IMR-90 (cell line): Measurements from ENCODE around the gene CRB1. TPM values are rescaled to one million over a fixed set of nuclear protein-coding genes. Genes with fewer than 3 reads are reported as not detected.

Experiments used
- ATAC-seq: fragments of 200-7000 bp; cut with Tn5 transposase; 2 replicates; pipeline ENCODE4 v1.9.1; 2020; ENCODE audit warnings: low read depth, mild to moderate bottlenecking, moderate library complexity
- BruUV-seq: library from RNA; stranded (reverse); fragments of 400-500 nt; replicated peaks from 2 replicates; lab custom pipeline; 2021; lab: Mats Ljungman, UMichigan
- CTCF ChIA-PET: fragments of 300-600 bp; formaldehyde crosslinking; extraction: SDS; loops from one replicate; lab custom pipeline; 2021; ENCODE audit warnings: antibody characterized with exemption; lab: Yijun Ruan, JAX
- POLR2A ChIA-PET: fragments of 300-600 bp; sonication (Branson Sonifier 250); formaldehyde crosslinking; loops from one replicate; lab custom pipeline; 2022; ENCODE audit warnings: antibody characterized with exemption; ENCODE audit not compliant: unreplicated experiment; lab: Charles Lee
- DNase-seq: peaks from one replicate; pipeline ENCODE4 v3.0.0; 2013
- H2AFZ ChIP-seq: replicated peaks from 2 replicates; pipeline ENCODE3; 2013; ENCODE audit warnings: low read length, mild to moderate bottlenecking; ENCODE audit not compliant: poor library complexity
- H2AK5ac ChIP-seq: 2 replicates; pipeline ENCODE4 v1.6.1; 2013; ENCODE audit warnings: low read depth, low read length, inconsistent platforms
- H2AK9ac ChIP-seq: replicated peaks from 2 replicates; pipeline ENCODE3; 2013; ENCODE audit warnings: mild to moderate bottlenecking, low read depth, low read length, moderate library complexity; ENCODE audit not compliant: poor library complexity
- H2BK120ac ChIP-seq: 2 replicates; pipeline ENCODE4 v1.6.1; 2013; ENCODE audit warnings: low read depth, low read length, inconsistent platforms
- H2BK15ac ChIP-seq: 3 replicates; pipeline ENCODE4 v1.6.1; 2013; ENCODE audit warnings: low read depth, low read length, inconsistent platforms
- H2BK20ac ChIP-seq: 2 replicates; pipeline ENCODE4 v1.6.1; 2013; ENCODE audit warnings: low read depth, mild to moderate bottlenecking, inconsistent platforms, low read length, moderate library complexity
- H2BK5ac ChIP-seq: 2 replicates; pipeline ENCODE4 v1.6.1; 2013; ENCODE audit warnings: mild to moderate bottlenecking, low read depth, low read length, inconsistent platforms; ENCODE audit not compliant: poor library complexity, severe bottlenecking
- H3K14ac ChIP-seq: replicated peaks from 2 replicates; pipeline ENCODE4 v1.6.1; 2013; ENCODE audit warnings: low read depth, low read length, inconsistent platforms
- H3K18ac ChIP-seq: 2 replicates; pipeline ENCODE4 v1.6.1; 2013; ENCODE audit warnings: low read depth, low read length, control low read depth
- H3K23ac ChIP-seq: 2 replicates; pipeline ENCODE4 v1.6.1; 2013; ENCODE audit warnings: low read depth, low read length, inconsistent platforms
- H3K27ac ChIP-seq: 2 replicates; pipeline ENCODE4 v1.5.1; 2013; ENCODE audit warnings: mild to moderate bottlenecking, control low read depth, low read length; ENCODE audit not compliant: insufficient read depth
- H3K27me3 ChIP-seq: 2 replicates; pipeline ENCODE4 v1.6.1; 2013; ENCODE audit warnings: low read length; ENCODE audit not compliant: control insufficient read depth, insufficient read depth
- H3K36me3 ChIP-seq: 2 replicates; pipeline ENCODE4 v1.6.1; 2013; ENCODE audit warnings: low read length, mixed read lengths; ENCODE audit not compliant: control insufficient read depth, insufficient read depth
- H3K4ac ChIP-seq: 2 replicates; pipeline ENCODE4 v1.6.1; 2013; ENCODE audit warnings: low read depth, low read length, inconsistent platforms
- H3K4me1 ChIP-seq: 2 replicates; pipeline ENCODE4 v1.6.1; 2013; ENCODE audit warnings: low read length, mixed read lengths; ENCODE audit not compliant: control insufficient read depth, insufficient read depth
- H3K4me2 ChIP-seq: 2 replicates; pipeline ENCODE4 v1.6.1; 2013; ENCODE audit warnings: low read depth, mild to moderate bottlenecking, control low read depth, low read length, moderate library complexity
- H3K4me3 ChIP-seq: 2 replicates; pipeline ENCODE4 v1.5.1; 2013; ENCODE audit warnings: low read depth, mild to moderate bottlenecking, control low read depth, low read length, moderate library complexity; ENCODE audit not compliant: insufficient read depth
- H3K56ac ChIP-seq: 2 replicates; pipeline ENCODE4 v1.6.1; 2013; ENCODE audit warnings: low read length, inconsistent platforms; ENCODE audit not compliant: insufficient read depth; ENCODE audit errors: extremely low read depth
- H3K79me1 ChIP-seq, 2 experiments: 2 replicates each; pipeline ENCODE4 v1.6.1; 2013; ENCODE audit warnings: low read length in 2 of 2, inconsistent platforms in 1 of 2, low read depth in 1 of 2
- H3K9ac ChIP-seq: 2 replicates; pipeline ENCODE4 v1.6.1; 2013; ENCODE audit warnings: low read depth, low read length, control low read depth
- H3K9me1 ChIP-seq: 2 replicates; pipeline ENCODE4 v1.6.1; 2013; ENCODE audit warnings: low read length, inconsistent platforms; ENCODE audit not compliant: insufficient read depth
- H3K9me3 ChIP-seq: 2 replicates; pipeline ENCODE4 v1.6.1; 2013; ENCODE audit warnings: low read length; ENCODE audit not compliant: control insufficient read depth, insufficient read depth
- H4K20me1 ChIP-seq: 2 replicates; pipeline ENCODE4 v1.6.1; 2013; ENCODE audit warnings: low read length, inconsistent platforms; ENCODE audit not compliant: insufficient read depth
- H4K5ac ChIP-seq: 2 replicates; pipeline ENCODE4 v1.6.1; 2013; ENCODE audit warnings: mild to moderate bottlenecking, low read depth, low read length, control low read depth
- H4K8ac ChIP-seq, 2 experiments: 2 replicates each; pipeline ENCODE4 v1.6.1; 2013; ENCODE audit warnings: low read depth in 2 of 2, low read length in 2 of 2, control low read depth in 1 of 2, inconsistent platforms in 1 of 2
- H4K91ac ChIP-seq: 2 replicates; pipeline ENCODE4 v1.6.1; 2013; ENCODE audit warnings: low read depth, low read length, inconsistent platforms; ENCODE audit not compliant: insufficient read depth
- BHLHE40 ChIP-seq: fragments of 150-350 bp; IDR thresholded peaks from 2 replicates; pipeline ENCODE4 v1.6.1; 2016; ENCODE audit warnings: mild to moderate bottlenecking, low read depth, low read length
- CEBPB ChIP-seq: IDR thresholded peaks from 2 replicates; pipeline ENCODE4 v1.6.1; 2012; ENCODE audit warnings: low read depth, low read length, improper control_type of control experiment
- MAFK ChIP-seq: IDR thresholded peaks from 2 replicates; pipeline ENCODE4 v1.6.1; 2012; ENCODE audit warnings: low read depth, low read length, improper control_type of control experiment
- WGBS, 2 experiments: methylation state at CpG; one replicate each; pipeline versions ENCODE4 v1.1.5 to v1.1.7; 2013; ENCODE audit warnings: missing lambda C conversion rate in 2 of 2; ENCODE audit not compliant: insufficient read length in 1 of 2; ENCODE audit errors: extremely low coverage in 2 of 2; 5-methylcytosine and 5-hydroxymethylcytosine counted together
- dilution Hi-C: fragments of 300-500 bp; cut with HindIII; formaldehyde crosslinking; loops from one replicate; pipeline ENCODE4 v1.14.3; 2018; ENCODE audit warnings: low sequenced_read_pairs; ENCODE audit not compliant: unreplicated experiment
- in situ Hi-C: fragments of 300-500 bp; cut with MboI; formaldehyde crosslinking; loops from 3 replicates; pipeline ENCODE4 v1.14.3; 2019; ENCODE audit warnings: low sequenced_read_pairs, inconsistent platforms, mixed read lengths
- intact Hi-C: fragments of 100-400 bp; cut with micrococcal nuclease; formaldehyde crosslinking; loops from 2 replicates; pipeline ENCODE4 v1.10.0; 2022
- polyA plus RNA-seq, 3 experiments: library from polyadenylated mRNA; depleted of rRNA; stranded (reverse); fragments of >200 nt; gene quantifications; 2 replicates each; pipeline ENCODE4 v1.2.3, GENCODE V29; 2012; ENCODE audit warnings: low replicate concordance in 1 of 3
- total RNA-seq: library from RNA; depleted of rRNA; stranded (reverse); fragments of >200 nt; gene quantifications from 2 replicates; pipeline ENCODE4 v1.2.3, GENCODE V29; 2012

Gene CRB1
- total and polyA plus RNA-seq, 2 of the 4 experiments (the other 2 are of a cell fraction) = not detected

GRCh38 chr1:197464044-197464443, 196.0 kb downstream of the CRB1 start:
- Histone ChIP-seq H2BK5ac (no peak overlapping the region), H4K91ac (no peak overlapping the region), H2BK120ac (no peak overlapping the region), H2AK9ac (no peak overlapping the region), H3K36me3 (no peaks in the 10 kb centered on the region), H3K4me2 (peak overlapping the region; percentile 25), H3K4me3 (no peak overlapping the region), H3K9me3 (no peaks in the 10 kb centered on the region), H3K4ac (no peak overlapping the region), H3K4me1 (no peaks in the 10 kb centered on the region), H2AK5ac (no peak overlapping the region), H2AFZ (peak overlapping the region; percentile 65), H3K23ac (no peak overlapping the region), H4K8ac (no peak overlapping the region), H3K9me1 (no peaks in the 10 kb centered on the region), H3K9ac (no peak overlapping the region), H3K18ac (no peak overlapping the region), H2BK15ac (no peak overlapping the region), H4K20me1 (no peaks in the 10 kb centered on the region), H3K27me3 (peaks cover 1% of the 10 kb centered on the region; the same call in 1 of the 2 replicates), H3K27ac (no peak overlapping the region), H3K56ac (no peak overlapping the region), H2BK20ac (no peak overlapping the region), H4K5ac (no peak overlapping the region), H3K79me1 (no peaks in the 10 kb centered on the region), H3K14ac (no peak overlapping the region)
- DNase-seq (peak; percentile 79), ATAC-seq (peak; percentile 93)
- BruUV-seq = no TSS peak
- dilution Hi-C loops (no loop called here), in situ Hi-C loops (no loop called here), intact Hi-C loops (no loop called here)
- TF ChIP-seq BHLHE40 (peak; percentile 51; the same call in 1 of the 2 replicates), CEBPB (peak; percentile 88), MAFK (no peak)
- POLR2A ChIA-PET = no interaction called here
- CTCF ChIA-PET = no interaction called here
- WGBS, 2 experiments = no CpG with 5 or more reads among the region's 7 CpGs
